HCT116 (cell line): ENCODE results near the gene DMD. TPM values are rescaled to one million over a fixed set of nuclear protein-coding genes. Genes with fewer than 3 reads are reported as not detected.

Experiments
- ATAC-seq: fragments of 200-7000 bp; cut with Tn5 transposase; 2 replicates; pipeline ENCODE4 v1.9.1; 2020; ENCODE audit warnings: mild to moderate bottlenecking, moderate library complexity
- BruUV-seq: library from RNA; stranded (reverse); fragments of 400-500 nt; replicated peaks from 2 replicates; lab custom pipeline; 2021; lab: Mats Ljungman, UMichigan
- CTCF ChIA-PET: fragments of 300-600 bp; sonication (Branson Sonifier 250); formaldehyde crosslinking; loops from one replicate; lab custom pipeline; 2021; ENCODE audit warnings: antibody characterized with exemption; lab: Charles Lee
- POLR2A ChIA-PET: fragments of 300-600, 350-600 bp; sonication (Branson Sonifier 250); formaldehyde crosslinking; loops from one replicate; lab custom pipeline; 2021; ENCODE audit warnings: antibody characterized with exemption; lab: Charles Lee
- RAD21 ChIA-PET, 2 experiments: fragments of 300-600 bp; sonication (Branson Sonifier 250); formaldehyde crosslinking; loops; one replicate each; lab custom pipeline; 2023; ENCODE audit warnings: low total read pairs in 2 of 2; ENCODE audit not compliant: uncharacterized antibody in 2 of 2, unreplicated experiment in 2 of 2, low non-redundant PET in 1 of 2; lab: Charles Lee
- DNase-seq: peaks from one replicate; pipeline ENCODE4 v3.0.0-alpha.2; 2010; ENCODE audit warnings: low read depth, low spot score
- H2AFZ ChIP-seq: fragments of 200-600 bp; shearing (Covaris generic), sonication (generic); 2 replicates; pipeline ENCODE4 v1.6.1; 2017; ENCODE audit warnings: low read depth, mixed run types, mixed read lengths, antibody characterized with exemption, low read length; ENCODE audit not compliant: poor library complexity, severe bottlenecking
- H3K27ac ChIP-seq: 2 replicates; pipeline ENCODE4 v1.5.1; 2012; ENCODE audit warnings: low read depth, low read length
- H3K27me3 ChIP-seq: fragments of 200-600 bp; sonication (generic); 2 replicates; pipeline ENCODE4 v1.6.1; 2016; ENCODE audit warnings: mixed run types, low read length, mixed read lengths; ENCODE audit not compliant: insufficient read depth
- H3K36me3 ChIP-seq, 2 experiments: fragments of 200-500 bp in 1 of 2; fragments of 200-600 bp in 1 of 2; sonication (Bioruptor generic) in 1 of 2; sonication (generic) in 1 of 2; 2 replicates each; pipeline versions ENCODE4 v1.5.1 to v1.6.1; 2014 to 2016; ENCODE audit warnings: low read length in 2 of 2, inconsistent platforms in 1 of 2, mixed read lengths in 1 of 2, mixed run types in 1 of 2; ENCODE audit not compliant: insufficient read depth in 2 of 2, control insufficient read depth in 1 of 2
- H3K4me1 ChIP-seq, 2 experiments: fragments of 200-600 bp in 1 of 2; sonication (generic) in 1 of 2; 2 replicates each; pipeline versions ENCODE4 v1.5.1 to v1.6.1; 2012 to 2017; ENCODE audit warnings: low read length in 2 of 2, inconsistent platforms in 1 of 2, mild to moderate bottlenecking in 1 of 2, mixed read lengths in 1 of 2, mixed run types in 1 of 2, moderate library complexity in 1 of 2; ENCODE audit not compliant: insufficient read depth in 2 of 2, control insufficient read depth in 1 of 2
- H3K4me2 ChIP-seq: fragments of 200-600 bp; sonication (generic); 2 replicates; pipeline ENCODE4 v1.6.1; 2017; ENCODE audit warnings: mixed run types, low read length, mixed read lengths
- H3K4me3 ChIP-seq, 2 experiments: fragments of 200-600 bp in 1 of 2; sonication (generic) in 1 of 2; replicated peaks in 1 of 2; 2 replicates each; pipeline ENCODE4 v1.5.1; 2011 to 2016; ENCODE audit warnings: low read length in 2 of 2, control low read depth in 1 of 2, low read depth in 1 of 2, mild to moderate bottlenecking in 1 of 2, mixed read lengths in 1 of 2, mixed run types in 1 of 2
- H3K79me2 ChIP-seq: fragments of 200-600 bp; sonication (generic); 2 replicates; pipeline ENCODE4 v1.6.1; 2017; ENCODE audit warnings: mild to moderate bottlenecking, mixed run types, low read length, moderate library complexity, mixed read lengths; ENCODE audit not compliant: insufficient read depth
- H3K9ac ChIP-seq: fragments of 200-600 bp; sonication (generic); 2 replicates; pipeline ENCODE4 v1.6.1; 2016; ENCODE audit warnings: low read length, mixed read lengths
- H3K9me2 ChIP-seq: fragments of 200-600 bp; sonication (generic), shearing (Covaris generic); 2 replicates; pipeline ENCODE4 v1.6.1; 2017; ENCODE audit warnings: mixed run types, mild to moderate bottlenecking, moderate library complexity; ENCODE audit not compliant: insufficient read depth
- H3K9me3 ChIP-seq, 2 experiments: fragments of 200-500 bp in 1 of 2; fragments of 200-600 bp in 1 of 2; sonication (Bioruptor generic) in 1 of 2; sonication (generic) in 1 of 2; 2 replicates each; pipeline ENCODE4 v1.6.1; 2014 to 2017; ENCODE audit warnings: low read length in 2 of 2, mixed read lengths in 2 of 2, inconsistent platforms in 1 of 2, low read depth in 1 of 2, mild to moderate bottlenecking in 1 of 2, mixed run types in 1 of 2, moderate library complexity in 1 of 2; ENCODE audit not compliant: control insufficient read depth in 1 of 2, insufficient read depth in 1 of 2
- H4K20me1 ChIP-seq: fragments of 200-600 bp; sonication (generic), shearing (Covaris generic); 2 replicates; pipeline ENCODE4 v1.6.1; 2017; ENCODE audit warnings: mixed run types, mild to moderate bottlenecking, moderate library complexity; ENCODE audit not compliant: insufficient read depth
- CTCF ChIP-seq, 3 experiments: fragments of 200-600 bp in 1 of 3; sonication (generic) in 1 of 3; IDR thresholded peaks in 2 of 3; conservative IDR thresholded peaks in 1 of 3; 2 replicates each; pipeline ENCODE4 v1.5.1; 2012 to 2017; ENCODE audit warnings: low read depth in 2 of 3, low read length in 2 of 3, antibody characterized with exemption in 1 of 3, borderline replicate concordance in 1 of 3, control low read depth in 1 of 3, mild to moderate bottlenecking in 1 of 3, mixed read lengths in 1 of 3, mixed run types in 1 of 3, moderate library complexity in 1 of 3; ENCODE audit not compliant: insufficient read depth in 1 of 3
- ELF1 ChIP-seq: IDR thresholded peaks from 2 replicates; pipeline ENCODE4 v1.6.1; 2012; ENCODE audit warnings: low read depth, borderline replicate concordance
- EZH2 ChIP-seq: fragments of 200-600 bp; sonication (generic); IDR thresholded peaks from 2 replicates; pipeline ENCODE4 v1.6.1; 2017; ENCODE audit warnings: antibody characterized with exemption, mixed run types
- JUND ChIP-seq: IDR thresholded peaks from 2 replicates; pipeline ENCODE4 v1.6.1; 2012
- MAX ChIP-seq: IDR thresholded peaks from 2 replicates; pipeline ENCODE4 v1.6.1; 2012
- REST ChIP-seq: IDR thresholded peaks from 2 replicates; pipeline ENCODE4 v1.6.1; 2012; ENCODE audit warnings: low read depth
- SP1 ChIP-seq: IDR thresholded peaks from 2 replicates; pipeline ENCODE4 v1.6.1; 2012; ENCODE audit warnings: low read depth
- SRF ChIP-seq: IDR thresholded peaks from 2 replicates; pipeline ENCODE4 v1.6.1; 2012; ENCODE audit warnings: low read depth
- TCF7L2 ChIP-seq: IDR thresholded peaks from 2 replicates; pipeline ENCODE4 v1.7.0; 2011; ENCODE audit warnings: borderline replicate concordance, inconsistent platforms; ENCODE audit not compliant: insufficient read depth, insufficient read length; ENCODE audit errors: extremely low read depth
- YY1 ChIP-seq: IDR thresholded peaks from 2 replicates; pipeline ENCODE4 v1.6.1; 2011; ENCODE audit warnings: low read length, low read depth, moderate library complexity, mild to moderate bottlenecking; ENCODE audit not compliant: insufficient replicate concordance; ENCODE audit errors: extremely low read depth
- ZFX ChIP-seq: fragments of 450-650 bp; IDR thresholded peaks from 2 replicates; pipeline ENCODE4 v1.6.1; 2017
- intact Hi-C: fragments of 100-400 bp; cut with micrococcal nuclease; formaldehyde crosslinking; loops from 2 replicates; pipeline ENCODE4 v1.10.0; 2022
- total RNA-seq: library from RNA; stranded (reverse); gene quantifications from one replicate; pipeline ENCODE4 v1.2.1, GENCODE V29; 2021; ENCODE audit not compliant: unreplicated experiment

Gene DMD
- total RNA-seq, 1 experiment from 2014 or later: 0.05 TPM

GRCh38 chrX:33198561-33199279 is 12.6 kb downstream of the DMD start (continued):
- no peak for TF ChIP-seq CTCF (IDR thresholded peaks at IDR 0.05 in 2 of 3, conservative IDR thresholded peaks at IDR 0.05 in 1 of 3; ENCODE audit: borderline replicate concordance in 1 of 3, insufficient read depth in 1 of 3, low read depth in 2 of 3, low read length in 2 of 3)
- TF ChIP-seq, all 23 proteins: peak for 0

- ATAC-seq: no peak
- ChIA-PET RAD21 (no interaction called here), POLR2A (no interaction called here)
Observed at GRCh38 chrX:33195698-33196097, 15.7 kb downstream of the DMD start.

More at GRCh38 chrX:33195698-33196097, 15.7 kb downstream of the DMD start:
- no peak for TF ChIP-seq EZH2
- TF ChIP-seq REST: no peak
- no peak for TF ChIP-seq TCF7L2
- no peak for TF ChIP-seq YY1
- TF ChIP-seq SP1: no peak
- no peak for TF ChIP-seq ELF1
- TF ChIP-seq ZFX: no peak
- no peak for TF ChIP-seq JUND
- TF ChIP-seq MAX: no peak
- TF ChIP-seq SRF: no peak
- Histone ChIP-seq H3K27me3 (no peaks in the 10 kb centered on the region), H3K9ac (no peak overlapping the region), H3K4me2 (no peak overlapping the region), H3K9me2 (no peaks in the 10 kb centered on the region), H4K20me1 (no peaks in the 10 kb centered on the region), H3K36me3 (no peaks in the 10 kb centered on the region), H3K4me3 (no peak overlapping the region), H3K4me1 (no peaks in the 10 kb centered on the region), H3K27ac (no peak overlapping the region), H3K79me2 (no peaks in the 10 kb centered on the region), H3K9me3 (no peaks in the 10 kb centered on the region), H2AFZ (no peak overlapping the region)
- BruUV-seq: no TSS peak
- DNase-seq: no peak
- CTCF ChIA-PET: no interaction called here
- intact Hi-C loops: no loop called here
